GM21825 (cell line): Measurements from ENCODE around the gene CACNB4.
"Not testable (repeated sequence)": the region's sequence is repeated elsewhere in the genome, so short reads cannot be mapped to it uniquely, and the experiment has no call there.

ENCODE experiments used
- ATAC-seq: cut with Tn5 transposase; IDR thresholded peaks from one replicate; pipeline ENCODE4 v1.9.1; 2021; ENCODE audit warnings: mild to moderate bottlenecking, moderate library complexity; ENCODE audit not compliant: unreplicated experiment

Gene CACNB4

GRCh38 chr2:151795646-151796240 is 303.1 kb downstream of the CACNB4 start:
- no peak for ATAC-seq

- not testable (repeated sequence) for ATAC-seq
These were observed 304.4 kb downstream of the CACNB4 start for GRCh38 chr2:151794422-151794821.

- no peak for ATAC-seq
These were observed 305.7 kb downstream of the CACNB4 start for GRCh38 chr2:151793123-151793522.

GRCh38 chr2:151792589-151792988 is 306.3 kb downstream of the CACNB4 start:
- no peak for ATAC-seq

GRCh38 chr2:151791545-151791944 is 307.3 kb downstream of the CACNB4 start:
- no peak for ATAC-seq

- ATAC-seq: no peak
These were observed 308.2 kb downstream of the CACNB4 start for GRCh38 chr2:151790689-151791088.

GRCh38 chr2:151789055-151789834 is 309.6 kb downstream of the CACNB4 start:
- no peak for ATAC-seq

- ATAC-seq: no peak
These were observed 312.4 kb downstream of the CACNB4 start for GRCh38 chr2:151786483-151786882.

GRCh38 chr2:151786077-151786476 is 312.8 kb downstream of the CACNB4 start:
- ATAC-seq: no peak

GRCh38 chr2:151783133-151783520 is 315.7 kb downstream of the CACNB4 start:
- no peak for ATAC-seq
